CD4-positive, alpha-beta T cell (primary cell): ENCODE results near the gene RGS14. TPM values are rescaled to one million over a fixed set of nuclear protein-coding genes. Genes with fewer than 3 reads are reported as not detected.

ENCODE experiments used
- ATAC-seq: fragments of 200-7000 bp; cut with Tn5 transposase; one replicate; pipeline ENCODE4 v1.10.0; 2022; ENCODE audit warnings: mild to moderate bottlenecking; ENCODE audit not compliant: poor library complexity
- CTCF ChIA-PET: fragments of 350-600 bp; sonication (Branson Sonifier 250); formaldehyde crosslinking; loops from one replicate; lab custom pipeline; 2021; ENCODE audit warnings: antibody characterized with exemption, inconsistent platforms; lab: Charles Lee
- POLR2A ChIA-PET: fragments of 350-600 bp; sonication (Branson Sonifier 250); formaldehyde crosslinking; loops from one replicate; lab custom pipeline; 2021; ENCODE audit warnings: antibody characterized with exemption, inconsistent platforms; lab: Charles Lee
- DNase-seq, 14 experiments: peaks; one replicate each; pipeline ENCODE4 v3.0.0-alpha.2; 2013 to 2020; ENCODE audit warnings: mixed read lengths in 2 of 14
- H3K27ac ChIP-seq, 2 donors: one replicate each; pipeline versions ENCODE4 v1.5.1 to v1.7.0; 2013; ENCODE audit warnings: low read length in 2 of 2, low read depth in 1 of 2, mild to moderate bottlenecking in 1 of 2
- H3K27me3 ChIP-seq, 2 experiments: 1 replicate in 1 of 2; 2 replicates in 1 of 2; pipeline versions ENCODE4 v1.6.1 to v1.7.0; 2013; ENCODE audit warnings: low read length in 2 of 2, control low read depth in 1 of 2, mild to moderate bottlenecking in 1 of 2, moderate library complexity in 1 of 2; ENCODE audit not compliant: insufficient read depth in 2 of 2, control insufficient read depth in 1 of 2
- H3K36me3 ChIP-seq: one replicate; pipeline ENCODE4 v1.6.1; 2013; ENCODE audit warnings: low read length, control low read depth; ENCODE audit not compliant: insufficient read depth
- H3K4me1 ChIP-seq: one replicate; pipeline ENCODE4 v1.6.1; 2013; ENCODE audit warnings: low read length, control low read depth; ENCODE audit not compliant: insufficient read depth
- H3K4me3 ChIP-seq: one replicate; pipeline ENCODE4 v1.5.1; 2013; ENCODE audit warnings: mild to moderate bottlenecking, low read length, moderate library complexity
- H3K9me3 ChIP-seq, 2 experiments: 1 replicate in 1 of 2; 2 replicates in 1 of 2; pipeline versions ENCODE4 v1.6.1 to v1.7.0; 2013; ENCODE audit warnings: low read length in 2 of 2, mild to moderate bottlenecking in 2 of 2, control low read depth in 1 of 2, moderate library complexity in 1 of 2; ENCODE audit not compliant: control insufficient read depth in 1 of 2, insufficient read depth in 1 of 2
- H3K27ac Mint-ChIP-seq: one replicate; pipeline ENCODE4 v1.8.0; 2020; ENCODE audit warnings: mixed read lengths
- H3K27me3 Mint-ChIP-seq: one replicate; pipeline ENCODE4 v1.8.0; 2021; ENCODE audit warnings: mixed read lengths
- H3K36me3 Mint-ChIP-seq: one replicate; pipeline ENCODE4 v1.8.0; 2021; ENCODE audit warnings: low read depth, mixed read lengths
- H3K4me1 Mint-ChIP-seq: one replicate; pipeline ENCODE4 v1.8.0; 2021; ENCODE audit warnings: low read depth, mixed read lengths
- H3K4me3 Mint-ChIP-seq: one replicate; pipeline ENCODE4 v1.8.0; 2020; ENCODE audit warnings: mild to moderate bottlenecking, mixed read lengths
- H3K9me3 Mint-ChIP-seq: one replicate; pipeline ENCODE4 v1.8.0; 2020; ENCODE audit warnings: mixed read lengths
- CTCF ChIP-seq: fragments of 200-600 bp; IDR thresholded peaks from one replicate; pipeline ENCODE4 v1.8.0; 2022; ENCODE audit warnings: antibody characterized with exemption, mild to moderate bottlenecking
- intact Hi-C, 2 experiments: fragments of 100-400 bp; cut with DNase I in 1 of 2; cut with micrococcal nuclease in 1 of 2; formaldehyde crosslinking; loops; one replicate each; pipeline versions ENCODE4 v1.15.1 to v1.9.0; 2023 to 2025; cut with DNase I, micrococcal nuclease
- total RNA-seq, 174 experiments: library from RNA in 2 of 174; stranded (reverse) in 2 of 174; gene quantifications; one replicate each; pipeline ENCODE4 v1.2.3 and lab custom pipeline; 2021 to 2026

Gene RGS14
- total RNA-seq, 2 experiments from 2014 or later = 34.7 to 35.3 TPM

GRCh38 chr5:177355162-177355867 is 2.4 kb upstream of the RGS14 start:
- Histone ChIP-seq H3K4me3 (no peak overlapping the region), H3K27ac (no peak overlapping the region), H3K27me3 (no peaks in the 10 kb centered on the region), H3K9me3 (no peaks in the 10 kb centered on the region), H3K4me1 (peaks cover 74% of the 10 kb centered on the region), H3K36me3 (peaks cover 6% of the 10 kb centered on the region)
- POLR2A ChIA-PET = interaction anchor here (1.3 to 1.6 kb wide), 4 partner anchors 20 to 71 kb away, joined by 3 to 5 read pairs (median 3); partner anchors contain the start of gene GRK6
- TF ChIP-seq CTCF = no peak
- H3K4me1 Mint-ChIP-seq = peaks cover 77% of the 10 kb centered on the region
- ATAC-seq (no peak), DNase-seq (no peak)
- peaks cover 31% of the 10 kb centered on the region for H3K36me3 Mint-ChIP-seq
- no peaks in the 10 kb centered on the region for H3K27me3 Mint-ChIP-seq
- peak overlapping the region; percentile 82 for H3K27ac Mint-ChIP-seq
- CTCF ChIA-PET = interaction anchor here (0.9 to 5.0 kb wide), 4 partner anchors 14 to 100 kb away, joined by 3 to 31 read pairs (median 4); no protein-coding TSS in a partner anchor
- no peaks in the 10 kb centered on the region for H3K9me3 Mint-ChIP-seq
- peak overlapping the region; percentile 21 for H3K4me3 Mint-ChIP-seq
- intact Hi-C loops = loop anchor here (5.0 to 10.0 kb wide), 2 partner anchors 43 to 971 kb away; partner anchors contain the start of genes HIGD2A (in 1 of the 2), MXD3 (in 1 of the 2) and NOP16 (in 1 of the 2)

GRCh38 chr5:177355868-177356168 is 1.9 kb upstream of the RGS14 start:
- H3K4me1 ChIP-seq = peaks cover 73% of the 10 kb centered on the region
- no peak overlapping the region for H3K27ac ChIP-seq
- peak overlapping the region; percentile 82 for H3K4me3 Mint-ChIP-seq
- peak overlapping the region; percentile 82 for H3K27ac Mint-ChIP-seq
- no peak for TF ChIP-seq CTCF
- DNase-seq = no peak
- no peaks in the 10 kb centered on the region for H3K9me3 ChIP-seq
- ChIA-PET CTCF (interaction anchor here (0.5 to 5.0 kb wide), 3 partner anchors 14 to 363 kb away, joined by 3 to 31 read pairs (median 5); no protein-coding TSS in a partner anchor), POLR2A (interaction anchor here (1.3 to 1.5 kb wide), 4 partner anchors 31 to 70 kb away, joined by 3 to 5 read pairs (median 4); partner anchors contain the start of gene GRK6)
- intact Hi-C loops = loop anchor here (5.0 to 10.0 kb wide), 2 partner anchors 44 to 971 kb away; partner anchors contain the start of genes HIGD2A (in 1 of the 2), MXD3 (in 1 of the 2) and NOP16 (in 1 of the 2)
- no peaks in the 10 kb centered on the region for H3K27me3 Mint-ChIP-seq
- H3K36me3 Mint-ChIP-seq = peaks cover 27% of the 10 kb centered on the region
- no peaks in the 10 kb centered on the region for H3K9me3 Mint-ChIP-seq
- H3K27me3 ChIP-seq = no peaks in the 10 kb centered on the region
- no peak for ATAC-seq
- H3K36me3 ChIP-seq = peaks cover 7% of the 10 kb centered on the region
- H3K4me3 ChIP-seq = no peak overlapping the region
- peaks cover 77% of the 10 kb centered on the region for H3K4me1 Mint-ChIP-seq

GRCh38 chr5:177356746-177357145 is 978 bp upstream of the RGS14 start:
- DNase-seq (peak in 2 of 14 experiments; percentile 14 to 27), ATAC-seq (no peak)
- Mint-ChIP-seq H3K9me3 (no peaks in the 10 kb centered on the region), H3K27ac (peak overlapping the region; percentile 82), H3K4me3 (peak overlapping the region; percentile 82), H3K4me1 (peaks cover 77% of the 10 kb centered on the region), H3K27me3 (no peaks in the 10 kb centered on the region), H3K36me3 (peaks cover 24% of the 10 kb centered on the region)
- ChIA-PET CTCF (interaction anchor here (1.6 to 5.0 kb wide), 3 partner anchors 13 to 99 kb away, joined by 5 to 31 read pairs (median 9); no protein-coding TSS in a partner anchor), POLR2A (interaction anchor here (0.9 to 6.2 kb wide), 6 partner anchors 14 to 87 kb away, joined by 3 to 51 read pairs (median 4); partner anchors contain the start of gene GRK6)
- peaks cover 76% of the 10 kb centered on the region for H3K4me1 ChIP-seq
- H3K27me3 ChIP-seq = no peaks in the 10 kb centered on the region
- TF ChIP-seq CTCF = no peak
- H3K36me3 ChIP-seq = peaks cover 14% of the 10 kb centered on the region
- peak overlapping the region; percentile 99 for H3K4me3 ChIP-seq
- H3K9me3 ChIP-seq = no peaks in the 10 kb centered on the region
- H3K27ac ChIP-seq = peak overlapping the region in 1 of 2 donors; percentile 80
- intact Hi-C loops = loop anchor here (5.0 to 10.0 kb wide), 2 partner anchors 44 to 972 kb away; partner anchors contain the start of genes HIGD2A (in 1 of the 2), MXD3 (in 1 of the 2) and NOP16 (in 1 of the 2)
